ENCODE results near the gene ANKH.

The ANKH gene

DNA sequence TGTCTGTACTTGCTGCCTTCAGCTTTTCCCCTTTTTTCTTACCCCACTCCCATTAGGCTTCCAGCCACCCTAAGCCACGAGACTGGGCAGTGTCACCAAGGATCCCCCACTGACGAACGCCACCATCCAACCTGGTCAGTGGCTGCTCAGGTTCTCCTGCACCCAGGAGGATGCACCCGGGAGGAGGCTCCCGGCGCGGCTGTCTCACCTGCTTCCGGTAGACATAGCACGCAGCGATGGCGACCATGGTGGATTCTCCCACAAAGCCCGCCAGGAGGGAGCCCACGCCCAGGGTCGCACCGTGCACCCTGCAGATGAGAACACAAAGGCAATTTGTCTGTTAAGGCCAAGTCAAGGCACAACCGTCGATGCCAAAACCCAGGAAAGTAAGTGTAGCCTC, 158.9 kb downstream of the ANKH start:
- Histone ChIP-seq H3K14ac (ENCODE audit: low read length) (no peak overlapping the region), H3K4ac (ENCODE audit: low read depth, low read length) (no peak overlapping the region), H3K9ac (ENCODE audit: low read length) (no peak overlapping the region), H3K79me2 (ENCODE audit: control insufficient read depth, insufficient read depth, low read length, poor library complexity) (no peaks in the 10 kb centered on the region), H2AK5ac (ENCODE audit: low read length) (no peak overlapping the region), H2BK12ac (ENCODE audit: low read length) (no peak overlapping the region), H3K4me2 (ENCODE audit: low read length) (no peak overlapping the region), H3K18ac (ENCODE audit: low read length) (no peak overlapping the region), H4K8ac (ENCODE audit: low read depth, low read length) (no peak overlapping the region), H2AFZ (ENCODE audit: insufficient read depth, low read length, poor library complexity) (no peak overlapping the region), H3K9me3 (ENCODE audit: insufficient read depth, low read depth, low read length) (no peaks in the 10 kb centered on the region), H3K79me1 (ENCODE audit: low read length) (no peaks in the 10 kb centered on the region), H3K27ac (ENCODE audit: low read depth, low read length) (no peak overlapping the region), H4K91ac (ENCODE audit: low read depth, low read length) (no peak overlapping the region), H4K12ac (ENCODE audit: low read depth, low read length) (no peak overlapping the region), H2BK120ac (ENCODE audit: insufficient read depth, low read length, poor library complexity) (no peak overlapping the region), H3K23ac (ENCODE audit: low read length) (no peak overlapping the region), H3K36me3 (ENCODE audit: control insufficient read depth in 1 of 2, insufficient read depth in 2 of 2, low read length in 2 of 2) (peaks cover 48 to 57% of the 10 kb centered on the region in 2 experiments), H3K4me1 (ENCODE audit: control insufficient read depth in 1 of 2, insufficient read depth in 2 of 2, low read length in 2 of 2) (peaks cover 0 to 3% of the 10 kb centered on the region in 2 experiments), H3K4me3 (ENCODE audit: low read depth, low read length) (no peak overlapping the region), H2BK5ac (ENCODE audit: low read depth, low read length, poor library complexity) (no peak overlapping the region), H3K27me3 (ENCODE audit: insufficient read depth, low read length) (no peaks in the 10 kb centered on the region)
- no peak for DNase-seq
- WGBS (ENCODE audit: extremely low coverage, insufficient coverage, insufficient read length), result no CpG with 5 or more reads among the region's 17 CpGs

DNA sequence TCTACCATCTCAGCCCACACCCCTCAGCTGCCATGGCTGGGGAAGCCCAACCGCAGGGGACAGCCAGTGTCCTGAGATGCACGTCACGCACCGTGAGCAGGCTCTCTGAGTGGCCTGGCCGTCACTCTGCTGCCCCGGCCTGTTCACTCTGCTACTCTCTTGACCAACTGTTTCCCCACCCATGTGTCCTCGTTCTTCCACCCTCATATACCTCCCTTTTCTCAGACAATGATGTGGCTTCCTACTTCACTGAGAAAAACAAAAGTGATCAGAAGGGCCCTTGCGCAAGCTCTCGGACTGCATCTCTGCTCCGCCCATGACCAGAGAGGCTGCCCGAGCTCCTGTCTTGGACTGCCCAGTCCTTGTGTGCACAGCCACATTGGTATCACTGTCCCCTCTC, 159.4 kb downstream of the ANKH start:
- Histone ChIP-seq H3K36me3 (ENCODE audit: control insufficient read depth in 1 of 2, insufficient read depth in 2 of 2, low read length in 2 of 2) (peaks cover 48 to 57% of the 10 kb centered on the region in 2 experiments), H2BK120ac (ENCODE audit: insufficient read depth, low read length, poor library complexity) (no peak overlapping the region), H3K4ac (ENCODE audit: low read depth, low read length) (no peak overlapping the region), H2BK5ac (ENCODE audit: low read depth, low read length, poor library complexity) (no peak overlapping the region), H4K8ac (ENCODE audit: low read depth, low read length) (no peak overlapping the region), H2AK5ac (ENCODE audit: low read length) (no peak overlapping the region), H4K91ac (ENCODE audit: low read depth, low read length) (no peak overlapping the region), H3K79me2 (ENCODE audit: control insufficient read depth, insufficient read depth, low read length, poor library complexity) (no peaks in the 10 kb centered on the region), H3K79me1 (ENCODE audit: low read length) (no peaks in the 10 kb centered on the region), H3K14ac (ENCODE audit: low read length) (no peak overlapping the region), H3K9ac (ENCODE audit: low read length) (no peak overlapping the region), H3K4me3 (ENCODE audit: low read depth, low read length) (no peak overlapping the region), H4K12ac (ENCODE audit: low read depth, low read length) (no peak overlapping the region), H3K27me3 (ENCODE audit: insufficient read depth, low read length) (no peaks in the 10 kb centered on the region), H2BK12ac (ENCODE audit: low read length) (no peak overlapping the region), H3K4me1 (ENCODE audit: control insufficient read depth in 1 of 2, insufficient read depth in 2 of 2, low read length in 2 of 2) (peaks cover 0 to 3% of the 10 kb centered on the region in 2 experiments), H3K9me3 (ENCODE audit: insufficient read depth, low read depth, low read length) (no peaks in the 10 kb centered on the region), H2AFZ (ENCODE audit: insufficient read depth, low read length, poor library complexity) (no peak overlapping the region), H3K18ac (ENCODE audit: low read length) (no peak overlapping the region), H3K27ac (ENCODE audit: low read depth, low read length) (no peak overlapping the region), H3K23ac (ENCODE audit: low read length) (no peak overlapping the region), H3K4me2 (ENCODE audit: low read length) (no peak overlapping the region)
- DNase-seq, result no peak
- WGBS (ENCODE audit: extremely low coverage, insufficient coverage, insufficient read length), result no CpG with 5 or more reads among the region's 11 CpGs

DNA sequence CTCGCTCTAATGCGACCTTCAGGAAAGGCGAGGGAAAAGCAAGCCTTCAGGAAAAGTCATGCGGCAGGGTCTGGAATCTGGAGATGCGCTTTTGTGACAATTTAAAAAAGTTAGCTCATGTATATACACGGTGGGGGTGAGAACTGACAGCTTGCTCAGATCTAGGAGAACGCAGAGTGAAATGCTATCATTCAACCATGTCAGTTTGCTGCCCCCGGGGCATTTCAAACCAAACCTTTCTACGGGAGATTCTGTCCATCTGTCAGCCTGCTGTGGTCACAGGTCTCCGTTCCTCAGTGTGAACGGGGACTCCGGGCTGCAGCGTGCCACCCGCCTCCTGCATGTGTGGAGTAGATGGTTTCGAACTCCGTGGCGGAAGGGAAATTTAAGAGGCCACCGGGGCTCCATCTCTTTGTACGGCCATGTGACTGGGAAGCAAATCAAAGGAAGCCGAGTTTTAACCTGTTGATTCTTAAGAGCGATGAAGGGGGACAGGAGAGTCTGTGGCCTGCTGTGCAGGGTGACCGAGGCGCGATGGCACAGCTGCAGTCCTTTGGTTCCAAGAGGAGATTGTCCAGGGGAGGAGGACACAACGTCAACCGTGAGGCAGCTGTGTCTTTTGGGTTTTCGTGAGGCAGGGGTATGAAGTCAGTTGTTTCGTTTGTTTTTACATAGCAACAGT, 161.1 kb downstream of the ANKH start:
- H3K27me3 ChIP-seq (ENCODE audit: insufficient read depth, low read length), result no peaks in the 10 kb centered on the region
- WGBS (ENCODE audit: extremely low coverage, insufficient coverage, insufficient read length), result no CpG with 5 or more reads among the region's 28 CpGs
- no peak overlapping the region for H2BK5ac ChIP-seq (ENCODE audit: low read depth, low read length, poor library complexity)
- no peak overlapping the region for H3K9ac ChIP-seq (ENCODE audit: low read length)
- no peak overlapping the region for H2BK120ac ChIP-seq (ENCODE audit: insufficient read depth, low read length, poor library complexity)
- H3K4me3 ChIP-seq (ENCODE audit: low read depth, low read length), result no peak overlapping the region
- H3K79me2 ChIP-seq (ENCODE audit: control insufficient read depth, insufficient read depth, low read length, poor library complexity), result no peaks in the 10 kb centered on the region
- H3K18ac ChIP-seq (ENCODE audit: low read length), result no peak overlapping the region
- H4K12ac ChIP-seq (ENCODE audit: low read depth, low read length), result no peak overlapping the region
- H3K14ac ChIP-seq (ENCODE audit: low read length), result no peak overlapping the region
- no peak for DNase-seq
- no peak overlapping the region for H3K27ac ChIP-seq (ENCODE audit: low read depth, low read length)
- H2AK5ac ChIP-seq (ENCODE audit: low read length), result no peak overlapping the region
- H2AFZ ChIP-seq (ENCODE audit: insufficient read depth, low read length, poor library complexity), result no peak overlapping the region
- no peak overlapping the region for H4K8ac ChIP-seq (ENCODE audit: low read depth, low read length)
- peaks cover 51 to 60% of the 10 kb centered on the region in 2 experiments for H3K36me3 ChIP-seq (ENCODE audit: control insufficient read depth in 1 of 2, insufficient read depth in 2 of 2, low read length in 2 of 2)
- peaks cover 3 to 7% of the 10 kb centered on the region in 2 experiments for H3K4me1 ChIP-seq (ENCODE audit: control insufficient read depth in 1 of 2, insufficient read depth in 2 of 2, low read length in 2 of 2)
- no peak overlapping the region for H2BK12ac ChIP-seq (ENCODE audit: low read length)
- H3K23ac ChIP-seq (ENCODE audit: low read length), result no peak overlapping the region
- H3K9me3 ChIP-seq (ENCODE audit: insufficient read depth, low read depth, low read length), result no peaks in the 10 kb centered on the region
- no peak overlapping the region for H3K4me2 ChIP-seq (ENCODE audit: low read length)
- H3K4ac ChIP-seq (ENCODE audit: low read depth, low read length), result no peak overlapping the region
- H3K79me1 ChIP-seq (ENCODE audit: low read length), result no peaks in the 10 kb centered on the region
- no peak overlapping the region for H4K91ac ChIP-seq (ENCODE audit: low read depth, low read length)

DNA sequence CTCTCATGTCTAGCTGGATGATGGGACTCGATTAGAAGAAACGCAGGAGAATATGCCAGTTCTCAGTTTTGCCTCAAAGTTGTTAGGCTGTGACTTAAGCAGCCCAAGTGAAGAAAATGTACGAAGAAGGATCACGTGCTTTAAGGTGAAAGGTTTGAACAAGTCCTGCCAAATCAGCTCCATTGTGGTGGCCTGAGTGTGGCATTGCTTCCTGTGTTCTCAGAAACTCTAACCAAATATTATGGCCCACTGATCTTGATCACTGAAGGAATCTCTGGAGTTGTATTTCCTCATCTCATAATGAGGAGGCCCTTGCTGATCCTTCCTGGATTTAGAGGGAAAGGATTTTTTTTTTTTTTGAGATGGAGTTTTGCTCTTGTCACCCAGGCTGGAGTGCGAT, 163.0 kb downstream of the ANKH start:
- no peak overlapping the region for H2BK120ac ChIP-seq (ENCODE audit: insufficient read depth, low read length, poor library complexity)
- H4K8ac ChIP-seq (ENCODE audit: low read depth, low read length), result no peak overlapping the region
- H3K79me2 ChIP-seq (ENCODE audit: control insufficient read depth, insufficient read depth, low read length, poor library complexity), result no peaks in the 10 kb centered on the region

More for the DNA sequence above, 163.0 kb downstream of the ANKH start:
- no peak overlapping the region for H3K14ac ChIP-seq (ENCODE audit: low read length)
- no peak for DNase-seq
- WGBS (ENCODE audit: extremely low coverage, insufficient coverage, insufficient read length), result no CpG with 5 or more reads among the region's 5 CpGs
- no peak overlapping the region for H3K4ac ChIP-seq (ENCODE audit: low read depth, low read length)
- H2BK12ac ChIP-seq (ENCODE audit: low read length), result no peak overlapping the region
- H3K36me3 ChIP-seq (ENCODE audit: control insufficient read depth in 1 of 2, insufficient read depth in 2 of 2, low read length in 2 of 2), result peaks cover 43 to 50% of the 10 kb centered on the region in 2 experiments
- H2BK5ac ChIP-seq (ENCODE audit: low read depth, low read length, poor library complexity), result no peak overlapping the region
- no peak overlapping the region for H3K4me3 ChIP-seq (ENCODE audit: low read depth, low read length)
- no peak overlapping the region for H3K23ac ChIP-seq (ENCODE audit: low read length)
- H3K27ac ChIP-seq (ENCODE audit: low read depth, low read length), result no peak overlapping the region
- no peak overlapping the region for H4K12ac ChIP-seq (ENCODE audit: low read depth, low read length)
- H3K4me2 ChIP-seq (ENCODE audit: low read length), result no peak overlapping the region
- peaks cover 3% of the 10 kb centered on the region in 2 experiments for H3K4me1 ChIP-seq (ENCODE audit: control insufficient read depth in 1 of 2, insufficient read depth in 2 of 2, low read length in 2 of 2)
- H3K27me3 ChIP-seq (ENCODE audit: insufficient read depth, low read length), result no peaks in the 10 kb centered on the region
- no peak overlapping the region for H3K9ac ChIP-seq (ENCODE audit: low read length)
- no peak overlapping the region for H2AK5ac ChIP-seq (ENCODE audit: low read length)
- no peaks in the 10 kb centered on the region for H3K79me1 ChIP-seq (ENCODE audit: low read length)
- no peak overlapping the region for H3K18ac ChIP-seq (ENCODE audit: low read length)
- H3K9me3 ChIP-seq (ENCODE audit: insufficient read depth, low read depth, low read length), result no peaks in the 10 kb centered on the region
- no peak overlapping the region for H2AFZ ChIP-seq (ENCODE audit: insufficient read depth, low read length, poor library complexity)
- H4K91ac ChIP-seq (ENCODE audit: low read depth, low read length), result no peak overlapping the region
